WTC11 (cell line): ENCODE data around the gene CD8B. TPM values are rescaled to one million over a fixed set of nuclear protein-coding genes. Genes with fewer than 3 reads are reported as not detected.
A peak's percentile ranks its signal among the peaks of the same experiment; 100 is the strongest.

ENCODE experiments used
- ATAC-seq: fragments of 200-7000 bp; cut with Tn5 transposase; 2 replicates; pipeline ENCODE4 v1.10.0; 2021; ENCODE audit warnings: mild to moderate bottlenecking, moderate library complexity
- CTCF ChIA-PET: fragments of 300-600 bp; sonication (Branson Sonifier 250); formaldehyde crosslinking; loops from one replicate; lab custom pipeline; 2021; ENCODE audit warnings: antibody characterized with exemption; lab: Charles Lee
- POLR2A ChIA-PET: fragments of 350-600 bp; sonication (Branson Sonifier 250); formaldehyde crosslinking; loops from one replicate; lab custom pipeline; 2021; ENCODE audit warnings: antibody characterized with exemption; lab: Charles Lee
- DNase-seq: peaks from one replicate; pipeline ENCODE4 v3.0.0; 2021; ENCODE audit warnings: low spot score
- H3K27ac Mint-ChIP-seq: 2 replicates; pipeline ENCODE4 v1.8.0; 2021; ENCODE audit warnings: mixed read lengths
- H3K27me3 Mint-ChIP-seq: 2 replicates; pipeline ENCODE4 v1.8.0; 2021; ENCODE audit warnings: low read depth, mild to moderate bottlenecking, moderate library complexity, mixed read lengths
- H3K36me3 Mint-ChIP-seq: 2 replicates; pipeline ENCODE4 v1.8.0; 2021; ENCODE audit warnings: mixed read lengths
- H3K4me1 Mint-ChIP-seq: 2 replicates; pipeline ENCODE4 v1.8.0; 2022; ENCODE audit warnings: mixed read lengths
- H3K4me3 Mint-ChIP-seq: 2 replicates; pipeline ENCODE4 v1.8.0; 2021; ENCODE audit warnings: mild to moderate bottlenecking, moderate library complexity, mixed read lengths
- H3K9me3 Mint-ChIP-seq: 2 replicates; pipeline ENCODE4 v1.8.0; 2021; ENCODE audit warnings: mixed read lengths
- CREM ChIP-seq: sonication (generic); formaldehyde crosslinking; IDR thresholded peaks from 2 replicates; pipeline ENCODE4 v1.8.1; 2022; ENCODE audit warnings: mild to moderate bottlenecking, missing genetic modification reagents, moderate library complexity
- ELF4 ChIP-seq: sonication (generic); formaldehyde crosslinking; IDR thresholded peaks from 2 replicates; pipeline ENCODE4 v1.8.1; 2022; ENCODE audit warnings: low read depth, mild to moderate bottlenecking, moderate library complexity, missing genetic modification reagents
- FOXJ3 ChIP-seq: sonication (generic); formaldehyde crosslinking; IDR thresholded peaks from 2 replicates; pipeline ENCODE4 v1.9.0; 2021; ENCODE audit warnings: missing genetic modification reagents, mild to moderate bottlenecking, borderline replicate concordance
- HMGA2 ChIP-seq: fragments of 250-450 bp; sonication (Bioruptor Pico); IDR thresholded peaks from 2 replicates; pipeline ENCODE4 v1.4.0; 2021; ENCODE audit warnings: mild to moderate bottlenecking, moderate library complexity
- IRF2 ChIP-seq: sonication (generic); formaldehyde crosslinking; IDR thresholded peaks from 2 replicates; pipeline ENCODE4 v1.8.0; 2022; ENCODE audit warnings: low read depth, missing genetic modification reagents, borderline replicate concordance
- OVOL2 ChIP-seq: fragments of 250-450 bp; sonication (Bioruptor Pico); IDR thresholded peaks from 2 replicates; pipeline ENCODE4 v1.9.0; 2021; ENCODE audit warnings: mild to moderate bottlenecking, borderline replicate concordance
- PRDM15 ChIP-seq: sonication (generic); formaldehyde crosslinking; IDR thresholded peaks from 2 replicates; pipeline ENCODE4 v1.8.0; 2022; ENCODE audit warnings: missing genetic modification reagents
- SMAD3 ChIP-seq: sonication (generic); formaldehyde crosslinking; IDR thresholded peaks from 2 replicates; pipeline ENCODE4 v1.8.0; 2022; ENCODE audit warnings: missing genetic modification reagents, mild to moderate bottlenecking, borderline replicate concordance
- STAT6 ChIP-seq: sonication (generic); formaldehyde crosslinking; conservative IDR thresholded peaks from 2 replicates; pipeline ENCODE4 v1.8.1; 2023; ENCODE audit warnings: mild to moderate bottlenecking, low read depth, missing genetic modification reagents, moderate library complexity
- TP53 ChIP-seq: sonication (generic); formaldehyde crosslinking; IDR thresholded peaks from 2 replicates; pipeline ENCODE4 v1.8.1; 2023; ENCODE audit warnings: mild to moderate bottlenecking, missing genetic modification reagents
- ZNF396 ChIP-seq: fragments of 250-450 bp; sonication (Bioruptor Pico); IDR thresholded peaks from 2 replicates; pipeline ENCODE4 v1.8.0; 2021; ENCODE audit warnings: mild to moderate bottlenecking, moderate library complexity, borderline replicate concordance
- total RNA-seq: library from RNA; stranded (reverse); gene quantifications from 3 replicates; pipeline ENCODE4 v1.2.3, GENCODE V29; 2021
- TF ChIP-seq, protein P1 (sequence below): sonication (generic); formaldehyde crosslinking; IDR thresholded peaks from 2 replicates; pipeline ENCODE4 v1.8.1; 2023; ENCODE audit warnings: mild to moderate bottlenecking, missing genetic modification reagents
- TF ChIP-seq, protein P2 (sequence below): fragments of 250-450 bp; sonication (Bioruptor Pico); IDR thresholded peaks from 2 replicates; pipeline ENCODE4 v1.9.0; 2021; ENCODE audit warnings: mild to moderate bottlenecking
- TF ChIP-seq, protein P3 (sequence below): fragments of 250-450 bp; sonication (Bioruptor Pico); IDR thresholded peaks from 2 replicates; pipeline ENCODE4 v1.9.0; 2021; ENCODE audit warnings: mild to moderate bottlenecking, borderline replicate concordance

CD8B gene
- total RNA-seq, 1 experiment from 2014 or later = 0.70 TPM

DNA sequence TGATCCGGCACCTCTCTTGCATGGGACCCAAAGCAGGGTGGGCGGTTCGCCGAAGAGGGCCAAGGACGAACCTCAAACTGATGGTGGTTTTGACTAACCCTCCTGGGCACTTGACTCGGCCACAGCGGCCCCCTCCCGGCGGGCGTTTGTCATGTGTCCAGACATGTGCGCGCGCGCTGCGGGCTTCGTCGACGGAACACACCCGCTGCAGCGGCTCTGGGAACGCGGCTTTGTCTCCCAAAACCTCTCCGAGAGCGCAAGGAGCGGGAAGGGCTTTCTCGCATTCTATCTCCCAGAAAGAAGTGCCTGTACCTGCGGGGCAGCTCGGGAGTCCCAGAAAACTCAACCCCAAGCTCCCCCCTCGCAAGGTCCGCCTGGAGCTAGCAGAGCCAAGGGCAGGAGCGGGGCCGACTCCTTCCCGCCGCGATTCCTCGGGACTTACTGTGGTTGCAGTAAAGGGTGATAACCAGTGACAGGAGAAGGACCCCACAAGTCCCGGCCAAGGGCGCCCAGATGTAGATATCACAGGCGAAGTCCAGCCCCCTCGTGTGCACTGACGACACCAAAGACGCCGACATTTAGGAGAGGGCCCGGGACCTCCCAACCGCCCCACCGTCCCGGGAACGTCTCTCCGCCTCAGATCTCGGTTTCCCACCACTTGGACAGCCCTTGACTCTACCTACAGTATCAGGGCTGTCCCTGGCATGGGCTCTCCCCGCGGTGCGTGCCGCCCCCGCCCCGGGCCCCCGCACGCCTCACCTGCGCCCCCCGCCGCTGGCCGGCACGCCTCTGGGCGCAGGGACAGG lies 72.6 kb downstream of the CD8B start (continued):
- TF ChIP-seq, protein P1, sequence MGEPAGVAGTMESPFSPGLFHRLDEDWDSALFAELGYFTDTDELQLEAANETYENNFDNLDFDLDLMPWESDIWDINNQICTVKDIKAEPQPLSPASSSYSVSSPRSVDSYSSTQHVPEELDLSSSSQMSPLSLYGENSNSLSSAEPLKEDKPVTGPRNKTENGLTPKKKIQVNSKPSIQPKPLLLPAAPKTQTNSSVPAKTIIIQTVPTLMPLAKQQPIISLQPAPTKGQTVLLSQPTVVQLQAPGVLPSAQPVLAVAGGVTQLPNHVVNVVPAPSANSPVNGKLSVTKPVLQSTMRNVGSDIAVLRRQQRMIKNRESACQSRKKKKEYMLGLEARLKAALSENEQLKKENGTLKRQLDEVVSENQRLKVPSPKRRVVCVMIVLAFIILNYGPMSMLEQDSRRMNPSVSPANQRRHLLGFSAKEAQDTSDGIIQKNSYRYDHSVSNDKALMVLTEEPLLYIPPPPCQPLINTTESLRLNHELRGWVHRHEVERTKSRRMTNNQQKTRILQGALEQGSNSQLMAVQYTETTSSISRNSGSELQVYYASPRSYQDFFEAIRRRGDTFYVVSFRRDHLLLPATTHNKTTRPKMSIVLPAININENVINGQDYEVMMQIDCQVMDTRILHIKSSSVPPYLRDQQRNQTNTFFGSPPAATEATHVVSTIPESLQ (CRISPR knock-in tag) = 0 out of 2 replicates have a peak, but pooled peaks have one; percentile 51
- TF ChIP-seq IRF2 (CRISPR knock-in tag) (no peak), PRDM15 (CRISPR knock-in tag) (no peak), HMGA2 (no peak), ELF4 (CRISPR knock-in tag) (peak; percentile 90; the same call in 1 of the 2 replicates), SMAD3 (CRISPR knock-in tag) (peak; percentile 86; the same call in 1 of the 2 replicates), OVOL2 (CRISPR knock-in tag) (no peak)
- TF ChIP-seq, protein P2, sequence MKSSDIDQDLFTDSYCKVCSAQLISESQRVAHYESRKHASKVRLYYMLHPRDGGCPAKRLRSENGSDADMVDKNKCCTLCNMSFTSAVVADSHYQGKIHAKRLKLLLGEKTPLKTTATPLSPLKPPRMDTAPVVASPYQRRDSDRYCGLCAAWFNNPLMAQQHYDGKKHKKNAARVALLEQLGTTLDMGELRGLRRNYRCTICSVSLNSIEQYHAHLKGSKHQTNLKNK (CRISPR knock-in tag) = no peak
- TF ChIP-seq, protein P3, sequence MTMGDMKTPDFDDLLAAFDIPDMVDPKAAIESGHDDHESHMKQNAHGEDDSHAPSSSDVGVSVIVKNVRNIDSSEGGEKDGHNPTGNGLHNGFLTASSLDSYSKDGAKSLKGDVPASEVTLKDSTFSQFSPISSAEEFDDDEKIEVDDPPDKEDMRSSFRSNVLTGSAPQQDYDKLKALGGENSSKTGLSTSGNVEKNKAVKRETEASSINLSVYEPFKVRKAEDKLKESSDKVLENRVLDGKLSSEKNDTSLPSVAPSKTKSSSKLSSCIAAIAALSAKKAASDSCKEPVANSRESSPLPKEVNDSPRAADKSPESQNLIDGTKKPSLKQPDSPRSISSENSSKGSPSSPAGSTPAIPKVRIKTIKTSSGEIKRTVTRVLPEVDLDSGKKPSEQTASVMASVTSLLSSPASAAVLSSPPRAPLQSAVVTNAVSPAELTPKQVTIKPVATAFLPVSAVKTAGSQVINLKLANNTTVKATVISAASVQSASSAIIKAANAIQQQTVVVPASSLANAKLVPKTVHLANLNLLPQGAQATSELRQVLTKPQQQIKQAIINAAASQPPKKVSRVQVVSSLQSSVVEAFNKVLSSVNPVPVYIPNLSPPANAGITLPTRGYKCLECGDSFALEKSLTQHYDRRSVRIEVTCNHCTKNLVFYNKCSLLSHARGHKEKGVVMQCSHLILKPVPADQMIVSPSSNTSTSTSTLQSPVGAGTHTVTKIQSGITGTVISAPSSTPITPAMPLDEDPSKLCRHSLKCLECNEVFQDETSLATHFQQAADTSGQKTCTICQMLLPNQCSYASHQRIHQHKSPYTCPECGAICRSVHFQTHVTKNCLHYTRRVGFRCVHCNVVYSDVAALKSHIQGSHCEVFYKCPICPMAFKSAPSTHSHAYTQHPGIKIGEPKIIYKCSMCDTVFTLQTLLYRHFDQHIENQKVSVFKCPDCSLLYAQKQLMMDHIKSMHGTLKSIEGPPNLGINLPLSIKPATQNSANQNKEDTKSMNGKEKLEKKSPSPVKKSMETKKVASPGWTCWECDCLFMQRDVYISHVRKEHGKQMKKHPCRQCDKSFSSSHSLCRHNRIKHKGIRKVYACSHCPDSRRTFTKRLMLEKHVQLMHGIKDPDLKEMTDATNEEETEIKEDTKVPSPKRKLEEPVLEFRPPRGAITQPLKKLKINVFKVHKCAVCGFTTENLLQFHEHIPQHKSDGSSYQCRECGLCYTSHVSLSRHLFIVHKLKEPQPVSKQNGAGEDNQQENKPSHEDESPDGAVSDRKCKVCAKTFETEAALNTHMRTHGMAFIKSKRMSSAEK (CRISPR knock-in tag) = no peak

- POLR2A ChIA-PET = no interaction called here
- Mint-ChIP-seq H3K27me3 (peaks cover 69% of the 10 kb centered on the region), H3K36me3 (no peaks in the 10 kb centered on the region), H3K27ac (no peak overlapping the region), H3K9me3 (no peaks in the 10 kb centered on the region), H3K4me1 (peaks cover 20% of the 10 kb centered on the region), H3K4me3 (no peak overlapping the region; the same call in 1 of the 2 replicates)
- no peak for DNase-seq
- ATAC-seq = no peak
- CTCF ChIA-PET = no interaction called here
- no peak for TF ChIP-seq STAT6 (CRISPR knock-in tag)
- no peak for TF ChIP-seq TP53 (CRISPR knock-in tag)
- TF ChIP-seq FOXJ3 (CRISPR knock-in tag) = no peak
- TF ChIP-seq ZNF396 (CRISPR knock-in tag) = no peak
- TF ChIP-seq CREM (CRISPR knock-in tag) = no peak
- TF ChIP-seq PRDM15 (CRISPR knock-in tag) = no peak
These were observed 73.5 kb downstream of the CD8B start for GRCh38 chr2:86788165-86788564.
